GM03348 (cell line): ENCODE results near the gene IQCF6.
"Not testable (repeated sequence)": the region's sequence is repeated elsewhere in the genome, so short reads cannot be mapped to it uniquely, and the experiment has no call there.

Experiments
- DNase-seq: peaks from one replicate; pipeline ENCODE4 v3.0.0; 2012; ENCODE audit warnings: low spot score

Gene IQCF6

DNA sequence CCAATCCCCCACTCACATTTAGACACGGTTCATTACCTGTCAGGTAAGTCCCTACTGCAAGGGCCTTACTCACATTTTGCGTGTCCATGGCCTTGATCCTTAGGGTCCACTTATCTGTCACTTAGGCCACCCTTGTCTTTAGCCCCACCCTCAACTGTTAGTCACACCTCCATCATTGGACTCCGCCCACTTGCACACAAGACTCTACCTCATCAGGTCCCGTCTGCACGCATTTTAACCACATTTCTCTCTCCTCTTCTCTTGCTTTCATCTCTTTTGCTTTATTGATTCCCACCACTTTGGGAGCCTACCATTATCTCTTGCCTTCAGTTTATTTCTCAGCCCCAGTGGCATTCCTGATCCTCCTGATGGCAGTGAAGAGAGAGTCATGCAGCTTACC, at the start of gene IQCF6:
Gene IQCF6, minus strand, starts transcription at position 101 of the 400 bp plus-strand sequence. Its CDS starts 13 bp downstream, at position 88.
- DNase-seq = no peak

DNA sequence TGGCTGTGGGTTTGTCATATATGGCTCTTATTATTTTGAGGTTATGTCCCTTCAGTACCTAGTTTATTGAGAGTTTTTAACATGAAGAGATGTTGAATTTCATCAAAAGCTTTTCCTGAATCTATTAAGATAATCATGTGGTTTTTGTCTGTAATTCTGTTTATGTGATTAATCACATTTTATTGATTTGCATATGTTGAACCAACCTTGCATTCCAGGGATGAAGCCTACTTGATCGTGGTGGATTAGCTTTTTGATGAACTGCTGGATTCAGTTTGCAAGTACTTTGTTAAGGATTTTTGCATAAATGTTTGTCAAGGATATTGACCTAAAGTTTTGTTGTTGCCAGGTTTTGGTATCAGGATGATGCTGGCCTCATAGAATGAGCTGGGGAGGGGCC, 49.3 kb upstream of the IQCF6 start:
- DNase-seq = no peak

DNA sequence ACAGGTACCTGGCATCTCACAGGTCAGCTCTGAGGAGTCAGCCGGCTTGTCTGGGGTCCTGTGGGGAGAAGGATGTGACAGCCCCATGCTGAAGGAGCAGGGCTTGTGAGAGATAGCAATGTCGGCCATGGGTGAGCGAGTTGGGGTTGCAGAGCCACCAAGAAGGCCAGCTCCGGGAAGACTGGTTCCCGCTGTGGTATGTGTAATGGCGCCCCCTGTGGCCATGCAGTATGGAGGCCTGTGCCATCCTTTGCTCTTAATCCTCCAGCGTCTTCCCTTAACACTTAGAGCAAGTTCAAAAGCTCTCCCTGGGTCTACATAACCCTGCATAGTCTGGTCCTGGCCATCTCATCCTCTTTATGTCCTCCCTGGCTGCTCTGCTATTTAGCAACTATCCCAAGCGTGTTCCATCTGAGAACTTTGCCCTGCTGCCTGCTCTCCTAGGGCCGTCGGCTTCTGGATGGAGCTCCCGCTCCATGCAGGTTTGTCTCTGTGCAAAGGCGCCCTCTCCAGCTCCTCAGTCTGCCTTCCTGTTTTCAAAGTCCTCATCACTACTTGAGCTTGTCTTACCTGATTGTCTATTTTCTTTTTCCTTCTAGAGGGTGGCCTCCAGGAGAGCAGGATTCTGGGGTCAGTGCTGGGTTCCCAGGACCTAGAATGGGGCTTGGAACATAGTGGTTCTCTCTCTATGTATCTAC, 40.8 kb upstream of the IQCF6 start:
- no peak for DNase-seq

DNA sequence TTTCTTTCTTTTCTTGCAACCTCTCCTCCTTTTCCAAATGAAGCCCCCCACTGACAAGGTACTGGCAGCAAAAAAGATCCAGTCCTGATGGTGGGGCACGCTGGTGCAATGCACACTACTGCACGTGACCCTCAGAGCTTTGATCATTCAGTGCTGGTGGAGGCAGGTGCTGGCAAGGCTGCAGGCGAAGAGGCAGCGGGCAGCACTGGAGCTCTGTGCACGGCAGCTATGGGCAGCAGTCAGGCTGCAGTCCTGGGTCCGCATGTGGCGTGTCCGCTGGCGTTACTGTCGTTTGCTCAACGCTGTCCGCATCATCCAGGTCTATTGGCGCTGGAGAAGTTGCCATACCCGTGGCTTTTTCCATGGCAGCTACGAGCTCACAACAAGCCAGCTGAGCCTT, 40.1 kb upstream of the IQCF6 start:
- no peak for DNase-seq

DNA sequence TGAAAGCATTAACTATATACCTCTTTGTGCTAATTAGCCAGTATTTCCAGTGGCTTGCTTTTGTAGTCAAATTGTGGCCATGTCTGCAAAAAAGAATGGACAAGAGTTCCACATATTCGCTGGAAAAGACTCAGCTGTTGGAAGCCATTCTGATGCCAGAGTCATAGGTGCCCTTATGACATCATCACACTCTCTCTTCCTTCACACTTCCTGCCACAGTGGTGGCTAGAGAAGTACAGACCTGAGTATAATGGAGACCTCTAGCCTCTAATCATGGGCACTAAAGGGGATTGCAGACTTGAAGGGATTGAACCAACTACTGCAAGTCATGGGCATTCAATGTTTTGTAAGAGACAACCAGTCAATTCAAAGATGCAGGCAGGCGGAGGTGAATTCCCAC, 38.3 kb upstream of the IQCF6 start:
- DNase-seq = no peak

DNA sequence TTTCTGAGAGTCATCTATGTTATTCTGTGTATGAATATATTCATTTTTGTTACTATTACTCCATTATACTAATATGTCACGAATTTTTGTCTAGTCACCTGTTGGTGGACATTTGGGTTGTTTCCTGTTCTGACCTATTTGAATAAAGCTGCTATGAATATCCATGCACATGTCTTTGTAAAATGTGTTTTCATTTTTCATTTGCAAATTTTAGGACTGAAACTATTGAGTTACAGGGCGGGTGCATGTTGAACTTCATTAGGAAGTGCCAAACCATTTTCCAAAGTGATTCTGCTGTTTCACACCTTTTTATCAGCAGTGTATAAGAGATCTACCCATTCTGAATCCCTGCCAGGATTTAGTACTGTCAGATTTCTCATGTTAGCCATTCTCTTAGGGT, 37.7 kb upstream of the IQCF6 start:
- no peak for DNase-seq

DNA sequence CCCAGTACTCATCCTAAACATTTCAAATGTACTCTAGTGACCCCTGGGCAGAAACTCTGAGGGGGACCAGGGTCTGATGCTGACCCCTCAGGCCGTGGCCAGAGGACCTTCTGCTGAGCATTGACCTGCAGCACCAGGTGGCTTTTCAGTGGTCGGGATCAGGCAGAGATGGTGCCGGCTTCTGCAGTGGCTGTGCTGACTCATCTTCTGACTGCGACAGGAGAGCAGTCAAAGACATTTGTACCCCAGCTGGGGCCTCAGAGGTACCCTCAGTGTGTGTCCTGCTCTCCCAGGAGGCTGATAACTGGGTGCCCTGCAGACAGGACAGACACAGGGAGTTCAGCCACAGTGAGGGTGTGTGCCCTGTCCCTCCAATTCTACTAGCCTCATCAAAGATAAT, 36.6 kb upstream of the IQCF6 start:
- no peak for DNase-seq

DNA sequence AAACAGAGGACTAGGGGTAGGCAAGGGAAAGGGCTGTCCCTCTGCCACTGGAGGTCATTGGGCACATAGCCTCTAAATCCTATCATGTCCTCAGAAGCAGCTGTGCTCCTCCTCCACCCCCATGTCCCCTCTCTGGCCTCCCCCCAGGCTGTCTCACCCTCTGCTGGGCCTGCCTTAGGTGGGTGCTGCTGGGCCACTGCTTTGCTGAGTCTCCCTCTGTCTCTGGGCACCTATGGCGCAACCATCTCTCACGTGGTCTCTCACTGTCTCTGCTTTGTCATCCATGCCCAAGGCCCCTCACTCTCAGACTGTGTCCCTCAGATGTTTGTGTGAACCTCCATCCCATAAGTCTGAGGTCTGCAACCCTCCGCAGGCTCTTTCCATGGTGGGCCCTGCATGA, 35.0 kb upstream of the IQCF6 start:
- no peak for DNase-seq

DNA sequence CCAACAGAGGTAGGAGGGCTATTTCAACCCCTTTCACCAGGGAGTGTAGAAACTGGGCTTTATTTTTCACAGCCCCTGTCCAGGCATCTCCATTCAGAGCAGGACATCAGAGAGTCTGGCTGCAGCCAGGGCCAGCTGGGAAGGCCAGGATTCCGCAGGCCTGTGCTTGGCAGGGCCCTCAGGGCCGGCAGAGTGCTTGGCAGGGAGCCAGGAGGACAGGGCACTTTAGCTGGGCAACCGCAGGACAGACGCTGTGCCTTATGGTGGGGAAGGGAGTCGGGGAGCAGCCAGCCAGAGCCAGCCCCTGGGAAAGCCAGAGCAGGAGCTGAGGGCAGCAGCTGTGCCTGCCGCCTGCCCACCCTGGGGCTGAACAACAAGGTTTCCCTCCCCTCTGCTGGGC, 34.5 kb upstream of the IQCF6 start:
- DNase-seq = no peak

DNA sequence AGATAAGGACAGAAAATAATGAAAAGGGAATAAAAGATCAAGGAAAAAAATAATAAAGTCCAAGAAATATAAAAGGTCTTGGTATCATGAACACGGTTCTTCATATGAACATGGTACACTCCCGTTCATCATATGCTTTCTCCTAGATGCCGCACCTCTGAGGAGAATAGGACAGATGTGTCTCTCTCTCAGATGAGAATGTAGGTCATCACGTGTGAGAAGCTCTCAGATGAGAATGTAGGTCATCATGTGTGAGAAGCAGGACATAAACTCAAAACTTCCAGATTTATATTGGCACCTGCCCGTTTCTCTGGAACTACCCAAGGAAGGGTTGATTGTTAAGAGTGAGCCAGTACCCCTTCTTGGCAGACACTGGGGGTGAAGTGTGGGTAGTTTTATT, 29.9 kb upstream of the IQCF6 start:
- DNase-seq = no peak

DNA sequence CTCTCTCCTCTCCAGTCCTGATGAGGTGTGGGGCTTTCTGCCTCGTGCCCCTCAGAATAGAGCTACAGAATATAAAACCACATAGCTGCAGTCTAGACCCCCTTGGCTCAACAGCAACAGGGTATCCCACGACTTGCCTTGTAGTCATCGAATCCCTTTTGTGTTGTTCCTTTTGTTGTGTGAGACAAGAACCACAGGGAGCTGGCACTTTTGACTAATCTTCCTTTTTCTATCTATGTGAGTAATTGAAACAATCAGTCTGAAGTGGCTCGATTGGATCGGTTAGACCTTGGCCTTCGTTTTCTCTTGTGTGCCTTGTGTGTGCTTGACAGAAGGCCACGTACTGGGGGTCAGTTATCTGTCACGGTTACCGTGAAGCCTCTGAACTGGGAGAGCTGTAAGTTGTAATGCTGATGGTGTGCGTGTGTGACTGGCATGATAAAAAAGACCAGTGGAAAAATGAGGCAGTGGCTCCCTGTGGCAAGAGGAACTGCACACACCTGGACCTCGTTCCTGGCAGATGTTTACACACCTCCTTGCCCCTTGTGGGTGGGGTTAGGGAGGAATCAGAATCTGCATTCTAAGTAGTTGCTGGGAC, 23.2 kb upstream of the IQCF6 start:
- DNase-seq = no peak

DNA sequence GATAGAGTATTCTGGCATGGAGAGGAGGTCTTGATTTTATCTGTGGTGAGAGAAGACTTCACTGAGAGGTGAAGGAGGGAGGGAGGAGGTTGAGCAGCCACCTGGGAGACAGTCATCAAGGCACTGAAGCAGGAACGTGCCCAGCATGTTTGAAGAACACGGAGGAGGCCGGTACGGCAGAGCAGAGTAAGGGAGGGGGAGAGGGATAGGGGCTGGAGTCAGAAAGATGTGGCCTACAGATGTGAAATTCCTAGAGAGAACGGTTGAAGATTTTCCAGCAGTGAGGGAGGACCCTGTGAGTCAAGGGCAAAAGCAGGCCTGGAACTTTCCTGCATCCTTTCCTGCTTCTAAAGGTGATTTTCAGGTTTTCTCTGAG, 21.7 kb upstream of the IQCF6 start:
- DNase-seq = no peak

DNA sequence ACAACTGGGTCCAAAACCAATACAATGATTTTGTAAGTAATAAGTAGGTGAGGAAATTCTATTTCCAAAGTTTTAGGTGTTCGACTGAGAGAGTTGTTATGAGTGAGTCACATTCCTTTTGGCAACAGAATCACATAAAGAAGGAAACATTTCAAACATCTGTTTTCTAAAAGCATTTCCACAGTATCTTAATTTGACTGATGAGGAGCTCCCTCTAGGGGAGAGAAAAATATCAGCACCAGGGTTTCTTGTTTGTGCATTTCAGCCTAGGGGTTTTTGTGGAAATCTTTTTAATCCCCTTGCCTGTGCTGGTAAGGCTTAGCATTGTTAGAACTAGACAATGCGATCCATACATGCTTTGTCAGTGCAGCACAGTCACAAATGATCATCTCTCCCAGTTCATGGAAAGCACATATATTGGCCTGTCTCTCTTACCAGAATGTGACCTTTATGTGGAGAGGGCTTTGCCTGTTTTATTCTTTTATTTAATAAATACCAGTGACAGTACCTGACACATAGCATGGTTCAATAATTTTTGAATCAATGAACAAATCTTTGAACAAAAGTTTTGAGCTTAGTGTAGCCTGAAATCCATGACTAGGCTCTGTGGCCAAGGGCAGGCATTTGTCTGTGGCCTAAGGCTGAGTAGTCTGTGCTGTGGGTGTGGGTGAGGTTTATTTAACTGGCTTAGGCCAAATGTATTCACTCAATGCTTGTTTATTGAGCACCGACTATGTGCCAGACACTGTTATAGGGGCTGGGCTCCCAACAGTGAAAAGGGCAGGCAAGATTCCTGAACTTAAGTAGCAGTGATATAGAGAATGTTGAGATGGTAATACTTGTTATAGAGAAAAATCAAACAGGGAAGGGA, 21.1 kb upstream of the IQCF6 start:
- peak; percentile 83 for DNase-seq

DNA sequence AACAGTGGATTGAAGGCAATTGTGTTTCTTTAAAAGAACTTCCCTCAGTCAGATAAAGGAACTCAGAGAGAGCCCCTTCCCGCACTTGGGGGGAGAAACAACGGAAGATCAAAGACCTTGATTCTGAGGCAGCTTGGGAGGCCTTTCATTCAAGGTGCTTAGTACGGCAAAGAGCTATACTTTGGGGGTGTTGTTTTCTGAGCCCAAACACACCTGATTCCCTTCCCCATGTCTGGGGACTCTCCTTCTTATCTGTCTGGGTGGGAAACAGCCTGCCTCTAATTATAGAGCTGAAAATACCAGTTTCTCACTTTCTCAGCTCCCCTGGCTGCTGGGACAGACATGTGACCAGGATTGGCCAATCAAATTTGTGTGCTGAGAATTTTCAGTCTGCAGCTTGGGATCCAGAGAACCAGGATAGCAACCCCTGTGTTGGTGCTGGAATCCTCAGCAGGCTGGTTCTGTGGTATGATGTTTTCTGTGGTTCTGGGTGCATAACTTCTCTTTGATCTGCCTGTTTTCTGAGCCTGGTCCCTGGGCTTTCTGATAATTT, 19.4 kb upstream of the IQCF6 start:
- no peak for DNase-seq

DNA sequence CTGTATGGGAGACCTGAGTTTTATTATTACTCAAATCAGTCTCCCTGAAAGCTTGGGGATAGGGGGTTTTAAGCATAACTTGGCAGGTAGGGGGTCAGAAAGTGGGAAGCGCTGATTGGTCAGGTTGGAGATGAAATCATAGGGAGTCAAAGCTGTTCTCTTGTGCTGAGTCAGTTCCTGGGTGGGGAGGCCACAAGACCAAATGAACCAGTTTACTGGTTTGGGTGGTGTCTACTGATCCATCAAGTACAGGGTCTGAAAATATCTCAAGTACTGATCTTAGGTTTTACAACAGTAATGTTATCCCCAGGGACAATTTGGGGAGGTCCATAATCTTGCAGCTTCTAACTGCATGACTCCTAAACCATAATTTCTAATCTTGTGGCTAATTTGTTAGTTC, 17.8 kb upstream of the IQCF6 start:
- no peak for DNase-seq

DNA sequence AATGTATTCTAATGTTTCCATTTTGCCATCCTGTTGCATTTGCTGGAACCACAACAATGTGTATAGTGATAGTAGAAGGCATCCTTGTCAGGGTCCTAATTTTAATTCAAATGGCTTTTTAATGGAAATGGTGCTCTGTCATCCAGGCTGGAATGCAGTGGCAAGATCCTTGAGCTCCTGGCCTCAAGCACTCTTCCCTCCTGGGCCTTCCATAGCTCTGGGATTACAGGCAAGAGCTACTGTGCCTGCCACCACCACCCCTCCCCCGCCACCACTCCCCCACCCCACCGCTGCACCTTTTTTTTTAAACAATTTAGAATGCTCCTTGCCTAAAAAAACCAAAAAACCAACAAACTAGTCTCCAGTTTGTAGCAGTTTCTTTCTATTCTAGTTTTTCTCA, 15.2 kb upstream of the IQCF6 start:
- DNase-seq = no peak

DNA sequence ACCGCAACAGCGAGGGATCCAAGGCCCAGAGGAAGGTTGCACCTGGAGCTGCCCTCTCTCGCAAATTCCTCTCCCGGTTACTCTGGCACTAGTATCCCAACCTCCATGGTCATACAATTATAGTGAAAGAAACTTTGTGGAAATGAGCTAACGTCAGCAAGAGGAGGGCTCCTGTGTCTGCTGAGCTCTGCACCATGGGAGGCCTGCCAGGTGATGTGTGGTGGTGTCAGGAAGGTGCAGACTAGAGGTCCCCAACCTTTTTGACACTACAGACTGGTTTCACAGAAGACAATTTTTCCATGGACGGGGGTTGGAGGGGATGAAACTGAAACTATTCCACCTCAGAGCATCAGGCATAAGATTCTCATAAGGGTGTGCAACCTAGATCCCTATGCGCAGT, 13.2 kb upstream of the IQCF6 start:
- DNase-seq = no peak

DNA sequence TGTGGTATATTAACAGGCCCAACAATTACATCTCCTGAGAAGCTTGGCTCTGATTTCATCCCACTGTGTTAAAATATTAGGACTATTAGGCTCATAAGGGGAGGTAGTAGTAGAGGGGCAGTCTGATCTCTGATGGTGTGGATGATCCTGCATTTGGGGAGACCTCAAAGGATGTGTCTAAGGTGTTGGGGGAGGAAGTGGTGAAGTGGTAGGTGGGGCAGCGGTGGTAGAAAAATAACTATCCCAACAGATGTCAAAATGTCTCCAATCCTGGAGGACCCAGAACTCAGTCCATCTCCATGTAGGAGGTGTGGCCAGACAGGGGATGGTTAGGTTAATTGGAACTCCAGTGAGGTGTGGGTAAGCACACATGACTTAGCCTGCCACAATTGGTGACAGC, 10.4 kb upstream of the IQCF6 start:
- DNase-seq = no peak

DNA sequence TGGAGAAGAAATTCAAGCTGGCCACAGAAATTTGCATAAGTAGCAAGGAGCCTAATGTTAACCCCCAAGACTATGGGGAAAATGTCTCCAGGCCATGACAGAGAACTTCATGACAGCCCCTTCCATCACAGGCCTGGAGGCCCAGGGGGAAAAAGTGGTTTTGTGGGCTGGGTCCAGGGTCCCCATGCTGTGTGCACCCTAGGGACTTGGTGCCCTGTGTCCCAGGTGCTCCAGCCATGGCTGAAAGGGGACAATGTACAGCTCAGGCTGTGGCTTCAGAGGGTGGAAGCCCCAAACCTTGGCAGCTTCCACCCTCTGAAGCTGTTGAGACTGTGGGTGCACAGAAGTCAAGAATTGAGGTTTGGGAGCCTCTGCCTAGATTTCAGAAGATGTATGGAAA, 8.5 kb upstream of the IQCF6 start:
- not testable (repeated sequence) for DNase-seq

DNA sequence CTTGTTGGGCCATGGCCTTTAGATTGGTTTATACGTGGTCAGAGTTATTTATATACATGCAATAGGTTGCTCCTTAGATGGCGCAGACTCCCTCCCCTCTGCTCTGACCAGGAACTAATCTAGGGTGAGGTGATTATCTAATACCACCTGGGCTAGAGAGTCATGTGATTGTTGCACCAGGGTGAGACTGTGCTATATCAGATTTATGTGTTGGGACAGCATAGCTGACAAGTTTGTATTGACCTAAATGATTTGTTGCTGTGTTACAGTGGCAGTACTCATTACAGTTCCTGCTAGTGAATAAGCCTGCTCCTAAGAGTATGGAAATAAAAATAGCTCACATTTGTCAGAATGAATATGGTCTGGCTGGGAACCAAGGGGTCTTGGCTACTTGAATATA, 7.2 kb upstream of the IQCF6 start:
- DNase-seq = no peak

DNA sequence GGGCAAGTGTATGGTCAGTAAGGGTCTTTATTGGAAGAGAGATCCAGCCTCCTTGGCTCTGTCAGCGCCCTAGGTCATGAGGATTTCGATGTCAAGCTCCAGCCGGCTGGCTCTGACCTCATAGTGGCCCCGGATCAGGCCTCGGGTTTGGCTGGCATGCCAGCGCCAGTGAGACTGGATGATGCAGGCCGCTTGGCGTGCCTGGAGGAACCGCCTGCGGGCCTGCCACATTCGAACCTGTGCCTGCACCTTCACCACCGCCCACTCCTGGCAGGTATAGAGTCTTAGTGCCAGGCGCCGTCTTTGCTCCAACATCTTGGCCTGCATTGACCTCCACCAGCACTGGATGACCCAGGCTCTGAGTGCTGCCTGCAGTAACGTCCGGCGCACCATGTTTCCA, 483 bp downstream of the IQCF6 start:
- DNase-seq = no peak

DNA sequence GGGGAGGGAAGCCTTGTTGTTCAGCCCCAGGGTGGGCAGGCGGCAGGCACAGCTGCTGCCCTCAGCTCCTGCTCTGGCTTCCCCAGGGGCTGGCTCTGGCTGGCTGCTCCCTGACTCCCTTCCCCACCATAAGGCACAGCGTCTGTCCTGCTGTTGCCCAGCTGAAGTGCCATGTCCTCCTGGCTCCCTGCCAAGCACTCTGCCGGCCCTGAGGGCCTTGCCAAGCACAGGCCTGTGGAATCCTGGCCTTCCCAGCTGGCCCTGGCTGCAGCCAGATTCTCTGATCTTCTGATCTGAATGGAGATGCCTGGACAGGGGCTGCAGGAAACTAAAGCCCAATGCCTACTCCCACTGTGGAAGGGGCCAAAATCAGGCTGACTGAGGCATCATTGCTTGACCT, 1.1 kb downstream of the IQCF6 start:
- DNase-seq = no peak

DNA sequence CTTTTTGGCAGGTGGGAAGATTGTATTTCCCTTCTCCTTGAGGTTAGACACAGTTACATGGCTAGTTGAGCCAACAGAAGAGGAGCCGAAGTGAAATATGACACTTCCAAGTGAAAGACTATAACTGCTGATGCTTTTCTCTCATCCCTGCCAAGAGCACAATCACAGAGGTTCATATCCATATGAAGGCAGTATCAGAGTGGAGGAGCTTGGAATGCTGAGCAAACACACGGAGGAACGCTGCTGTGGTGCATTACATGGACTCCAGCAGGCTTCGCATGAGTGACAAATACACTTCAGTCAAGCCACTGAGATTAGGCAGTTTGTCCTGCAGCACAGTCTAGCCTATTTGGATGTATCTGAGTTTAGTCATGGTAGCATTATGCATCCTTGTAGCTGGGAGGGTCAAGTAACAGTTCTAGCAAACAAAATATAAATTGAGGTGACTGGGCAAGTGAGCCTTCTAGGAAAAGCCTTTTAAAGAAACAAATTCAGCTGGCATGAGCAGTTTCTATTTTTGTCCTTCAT, 5.4 kb downstream of the IQCF6 start:
- no peak for DNase-seq
